GM03348 (cell line): Measurements from ENCODE around the gene FRRS1L.

Experiments
- DNase-seq: peaks from one replicate; pipeline ENCODE4 v3.0.0; 2012; ENCODE audit warnings: low spot score

FRRS1L gene, protein sequence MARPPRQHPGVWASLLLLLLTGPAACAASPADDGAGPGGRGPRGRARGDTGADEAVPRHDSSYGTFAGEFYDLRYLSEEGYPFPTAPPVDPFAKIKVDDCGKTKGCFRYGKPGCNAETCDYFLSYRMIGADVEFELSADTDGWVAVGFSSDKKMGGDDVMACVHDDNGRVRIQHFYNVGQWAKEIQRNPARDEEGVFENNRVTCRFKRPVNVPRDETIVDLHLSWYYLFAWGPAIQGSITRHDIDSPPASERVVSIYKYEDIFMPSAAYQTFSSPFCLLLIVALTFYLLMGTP

DNA sequence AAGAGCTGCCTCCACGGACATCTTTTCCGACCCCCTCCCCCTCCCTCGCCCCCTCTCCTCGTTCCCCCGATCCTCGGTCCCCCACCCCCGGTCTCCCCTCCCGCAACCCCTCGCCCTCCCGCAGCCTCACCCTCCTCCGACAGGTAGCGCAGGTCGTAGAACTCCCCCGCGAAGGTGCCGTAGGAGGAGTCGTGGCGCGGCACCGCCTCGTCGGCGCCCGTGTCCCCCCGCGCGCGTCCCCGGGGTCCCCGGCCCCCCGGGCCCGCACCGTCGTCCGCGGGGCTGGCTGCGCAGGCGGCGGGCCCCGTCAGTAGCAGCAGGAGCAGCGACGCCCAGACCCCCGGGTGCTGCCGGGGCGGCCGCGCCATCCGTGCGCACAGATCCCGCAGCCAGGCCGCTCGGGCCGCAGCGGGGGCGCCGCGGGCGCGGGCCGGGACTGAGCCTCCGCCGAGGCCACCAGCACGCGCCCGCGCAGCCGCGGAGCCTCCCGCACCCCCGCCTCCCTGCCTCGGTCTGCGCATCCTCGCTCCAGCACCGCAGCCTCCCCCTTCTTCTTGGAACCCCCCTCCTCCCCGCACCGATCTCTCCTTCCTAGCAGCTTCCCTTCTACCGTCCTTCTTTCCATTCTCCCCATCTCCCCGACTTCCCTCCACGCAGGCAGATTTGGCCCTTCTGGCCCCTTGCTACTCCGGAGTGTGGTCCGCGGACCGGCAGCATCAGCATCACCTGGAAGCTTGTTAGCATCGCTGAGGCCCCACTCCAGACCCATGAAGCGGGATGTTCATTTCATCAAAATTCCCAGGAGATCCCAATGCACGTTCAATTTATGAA lies at the start of gene FRRS1L:
FRRS1L (minus strand) TSS at position 479 of the 831 bp plus-strand sequence; CDS start at position 368, 111 bp downstream.
- DNase-seq: peak; percentile 57

DNA sequence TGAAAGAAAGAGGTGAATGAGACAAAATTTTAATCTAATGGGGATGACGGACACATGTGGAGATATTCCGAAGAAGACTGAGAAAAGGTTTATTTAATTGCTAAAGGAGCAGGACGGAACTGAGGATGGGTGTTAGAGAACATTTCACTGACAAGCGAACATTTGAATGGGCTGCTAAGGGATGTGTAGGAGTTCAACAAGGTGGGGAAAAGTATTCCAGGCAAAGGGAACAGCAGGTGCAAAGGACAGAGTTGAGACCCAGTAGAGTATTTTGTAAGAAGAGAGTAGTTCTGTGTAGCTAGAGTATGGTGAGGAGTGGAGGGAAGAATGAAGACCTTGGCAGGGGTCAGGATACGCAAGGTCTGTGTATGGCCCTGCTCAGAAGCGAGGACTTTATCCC lies 47.4 kb upstream of the FRRS1L start:
- no peak for DNase-seq

DNA sequence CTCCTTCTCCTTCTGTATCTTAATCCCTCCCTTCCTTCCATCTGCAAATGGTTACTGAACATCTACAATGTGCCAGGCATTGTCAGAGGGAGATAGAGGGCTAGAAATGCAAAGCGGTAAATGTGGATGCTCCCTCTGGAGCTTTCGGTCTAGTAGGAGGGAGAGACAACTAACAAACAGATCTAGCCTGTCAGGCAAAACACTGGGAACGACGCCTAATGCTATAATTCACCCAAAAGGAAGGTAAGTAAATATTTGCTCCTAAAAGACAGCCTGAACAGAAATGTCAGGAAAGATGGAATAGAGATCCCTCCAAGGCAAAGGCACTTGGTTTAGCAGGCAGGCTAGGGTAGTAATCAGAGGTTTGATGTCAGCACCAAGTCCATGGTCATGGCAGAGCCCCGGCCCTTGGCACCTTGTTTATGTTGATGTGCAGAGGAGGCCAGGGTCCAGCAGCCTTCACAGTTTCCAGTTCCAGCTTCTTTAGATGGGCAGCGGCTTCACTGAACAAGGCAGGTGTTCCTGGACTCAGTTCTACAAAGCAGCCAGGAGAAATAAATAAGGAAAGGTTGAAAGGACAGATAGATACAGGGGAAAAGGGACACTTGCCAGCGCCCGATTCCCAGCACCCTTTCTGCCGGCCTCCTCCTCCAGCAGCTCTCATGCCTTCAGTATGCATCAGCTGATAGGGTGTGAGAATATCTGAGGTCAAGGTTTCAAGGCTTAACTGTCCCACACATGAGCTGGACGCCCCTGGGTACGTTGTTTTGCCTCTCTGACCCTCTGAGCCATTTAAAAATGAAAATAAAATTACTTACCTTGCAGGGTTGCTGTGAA lies 46.5 kb upstream of the FRRS1L start:
- no peak for DNase-seq

DNA sequence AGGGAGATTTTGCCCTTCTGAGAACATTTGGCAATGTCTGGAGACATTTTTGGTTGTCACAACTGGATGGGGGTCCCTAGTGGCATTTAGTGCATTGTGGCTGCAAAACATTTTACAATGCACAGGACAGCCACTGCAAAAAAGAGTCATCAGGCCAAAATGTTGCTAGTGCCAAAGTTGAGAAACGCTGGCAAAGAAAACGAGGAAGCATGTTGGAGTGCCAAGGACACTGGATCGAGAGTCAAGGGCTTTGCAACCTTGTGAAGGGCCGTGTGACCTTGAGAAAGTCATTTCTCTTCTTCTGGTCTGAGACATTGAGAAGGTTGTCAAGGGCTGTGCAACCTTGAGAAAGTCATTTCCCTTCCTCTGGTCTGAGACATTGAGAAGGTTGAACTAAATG lies 45.7 kb upstream of the FRRS1L start:
- DNase-seq: no peak

DNA sequence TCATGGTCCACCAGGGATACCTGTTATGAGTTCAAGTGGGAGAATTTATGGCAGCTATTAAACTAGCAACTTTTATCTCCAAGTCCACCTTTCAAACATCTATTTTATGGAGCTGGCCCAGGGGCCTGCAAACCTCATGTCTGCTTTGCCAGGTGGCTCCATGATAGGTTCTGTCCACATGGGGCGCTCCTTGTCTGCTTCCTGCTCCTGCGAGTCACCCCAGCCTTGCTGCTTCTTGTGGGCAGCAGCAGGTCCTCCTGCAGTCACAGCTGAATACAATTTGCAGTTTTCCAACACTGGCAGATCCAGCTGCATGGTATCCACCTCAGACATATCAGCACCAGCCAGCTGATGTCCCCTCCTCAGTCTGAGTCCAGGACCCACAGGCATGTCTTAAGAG lies 39.6 kb upstream of the FRRS1L start:
- DNase-seq: no peak

DNA sequence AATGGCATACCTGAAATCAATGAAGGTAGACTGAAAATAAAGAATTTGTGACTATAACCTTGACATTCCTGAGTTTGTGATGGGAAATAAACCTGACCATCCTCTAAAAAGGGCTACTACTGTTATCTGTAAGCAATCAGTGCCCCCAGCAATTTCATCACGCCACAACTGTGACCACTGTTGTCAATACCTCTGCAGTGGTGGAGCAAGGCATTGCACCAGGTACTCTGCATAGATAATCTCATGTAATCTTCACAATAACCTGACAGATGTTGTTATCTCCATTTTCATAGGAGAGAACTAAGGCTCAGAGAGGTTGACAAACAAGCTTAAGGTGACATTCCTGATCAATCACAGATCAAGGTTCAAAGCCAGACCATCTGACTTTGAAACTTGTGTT lies 38.5 kb upstream of the FRRS1L start:
- no peak for DNase-seq

DNA sequence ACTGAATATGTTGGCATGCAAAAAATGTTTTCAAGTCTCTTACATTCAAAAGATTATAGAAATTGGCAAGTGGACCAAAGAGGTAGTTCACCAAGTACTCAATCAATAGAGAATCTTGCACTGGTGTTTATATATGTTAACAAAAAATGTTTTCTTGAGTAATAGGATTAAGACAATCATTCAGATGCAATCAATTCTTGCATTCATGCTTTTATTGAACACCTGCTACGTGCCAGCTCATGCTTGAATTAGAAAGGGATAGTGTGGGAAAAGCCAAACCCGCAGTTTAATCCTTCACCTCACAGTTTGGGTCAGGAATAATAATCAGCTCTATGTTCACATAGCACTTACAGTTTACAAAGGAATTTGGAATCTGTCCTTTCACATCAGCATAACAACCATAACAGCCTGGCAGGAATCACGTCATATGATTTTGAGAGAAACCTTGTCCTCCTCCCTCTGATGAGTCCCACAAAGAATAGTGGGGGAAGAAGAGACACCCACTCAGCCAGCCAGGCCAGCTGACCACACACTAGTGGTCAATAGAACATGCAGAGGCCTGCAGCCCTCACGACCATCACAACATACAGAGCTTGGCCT lies 36.8 kb upstream of the FRRS1L start:
- no peak for DNase-seq

DNA sequence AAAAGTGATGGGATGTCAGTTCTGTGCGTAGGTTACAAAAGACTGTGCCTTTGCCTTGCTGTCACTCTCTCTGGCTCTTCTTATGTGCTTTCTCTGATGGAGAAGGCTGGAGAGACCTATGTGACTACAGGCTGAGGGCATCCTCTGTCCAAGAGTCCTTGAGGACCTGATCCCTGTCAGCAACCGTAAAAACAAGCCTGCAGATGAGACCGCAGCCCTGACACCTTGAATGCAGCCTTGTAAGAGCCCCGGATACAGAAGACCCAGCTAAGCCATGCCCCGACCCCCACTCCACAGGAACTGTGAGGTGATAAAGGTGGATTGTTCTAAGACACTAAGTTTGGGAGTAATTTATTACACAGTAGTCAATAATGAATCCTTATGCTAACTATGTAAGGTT lies 32.6 kb upstream of the FRRS1L start:
- DNase-seq: no peak

DNA sequence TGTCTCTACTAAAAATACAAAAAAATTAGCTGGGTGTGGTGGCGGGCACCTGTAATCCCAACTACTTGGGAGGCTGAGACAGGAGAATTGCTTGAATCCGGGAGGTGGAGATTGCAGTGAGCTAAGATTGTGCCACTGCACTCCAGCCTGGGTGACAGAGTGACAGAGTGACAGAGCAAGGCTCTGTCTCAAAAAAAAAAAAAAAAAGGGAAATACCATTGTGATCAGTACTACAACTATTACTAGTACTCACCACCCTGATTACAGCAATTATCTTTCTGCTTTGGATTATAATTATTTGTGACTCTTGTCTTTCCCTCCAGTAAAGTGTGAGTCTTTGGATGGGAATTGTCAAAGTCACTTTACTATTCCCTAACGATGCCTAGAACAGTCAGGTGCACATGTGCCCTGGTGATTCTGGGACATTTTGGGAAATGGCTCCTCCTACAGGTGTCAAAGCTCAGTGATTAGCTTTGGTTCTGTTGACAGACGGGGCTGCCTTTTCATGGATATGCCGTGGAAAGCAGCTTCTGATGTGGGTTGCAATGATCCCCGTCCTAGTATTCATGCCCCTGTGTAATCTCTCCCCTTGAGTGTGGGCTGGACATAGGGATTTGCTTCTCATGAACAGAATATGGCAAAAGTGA lies 31.8 kb upstream of the FRRS1L start:
- DNase-seq: no peak

DNA sequence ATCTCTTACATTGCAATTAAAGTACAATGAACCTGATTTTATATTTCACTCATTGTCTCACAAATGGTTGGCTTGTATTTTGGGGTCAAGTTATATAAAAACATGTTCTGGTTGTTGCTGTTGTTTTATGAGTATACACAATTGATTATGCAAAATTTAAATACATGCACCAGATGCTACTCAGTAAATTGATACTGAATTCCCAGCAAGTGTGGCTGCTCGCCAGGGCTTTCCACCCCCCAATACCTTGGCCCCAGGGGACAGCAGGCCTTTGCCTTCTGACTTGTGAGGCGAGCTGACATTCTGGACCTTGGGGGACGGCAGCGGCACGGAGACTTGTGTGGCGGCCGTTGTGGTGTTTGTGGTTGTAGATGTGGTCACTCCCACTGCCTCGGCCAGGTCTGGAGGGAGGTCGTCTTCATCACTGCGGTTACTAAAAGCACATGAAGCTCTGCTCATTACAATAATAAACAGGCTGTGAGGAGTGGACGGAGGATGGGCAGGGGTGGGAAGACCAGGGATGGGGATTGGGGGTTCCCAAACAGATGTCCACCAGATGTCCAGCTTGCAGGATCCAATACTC lies 27.0 kb upstream of the FRRS1L start:
- DNase-seq: no peak

DNA sequence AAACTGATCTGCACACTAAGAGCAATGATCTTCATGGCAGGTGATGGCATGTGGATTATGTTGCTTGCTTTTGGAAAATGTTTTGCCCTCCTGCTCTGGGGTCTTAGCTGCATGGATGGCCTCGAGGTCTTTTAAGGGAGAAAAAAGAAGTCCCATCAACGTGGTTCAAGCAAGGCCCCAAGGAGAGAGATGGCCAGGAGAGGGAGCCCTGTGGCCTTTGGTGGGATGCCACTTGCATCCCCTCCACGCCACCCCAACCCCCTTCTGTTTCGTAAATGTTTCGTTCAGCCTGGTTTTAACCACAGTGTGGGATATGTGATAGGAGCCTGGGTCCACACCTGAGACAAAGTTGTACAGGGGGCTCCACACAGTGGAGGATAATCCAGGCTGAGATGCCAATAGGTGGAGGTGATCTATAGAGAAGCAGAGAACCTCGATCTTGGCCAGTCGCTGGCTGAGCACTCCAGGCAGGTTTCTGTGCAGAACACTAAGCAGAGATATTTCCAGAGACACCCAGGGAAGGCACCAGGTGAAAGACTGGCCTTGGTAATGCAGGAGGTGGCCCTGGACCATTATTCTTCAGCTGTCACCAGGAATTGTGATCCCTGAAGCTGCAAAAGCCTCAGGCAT lies 25.8 kb upstream of the FRRS1L start:
- no peak for DNase-seq

DNA sequence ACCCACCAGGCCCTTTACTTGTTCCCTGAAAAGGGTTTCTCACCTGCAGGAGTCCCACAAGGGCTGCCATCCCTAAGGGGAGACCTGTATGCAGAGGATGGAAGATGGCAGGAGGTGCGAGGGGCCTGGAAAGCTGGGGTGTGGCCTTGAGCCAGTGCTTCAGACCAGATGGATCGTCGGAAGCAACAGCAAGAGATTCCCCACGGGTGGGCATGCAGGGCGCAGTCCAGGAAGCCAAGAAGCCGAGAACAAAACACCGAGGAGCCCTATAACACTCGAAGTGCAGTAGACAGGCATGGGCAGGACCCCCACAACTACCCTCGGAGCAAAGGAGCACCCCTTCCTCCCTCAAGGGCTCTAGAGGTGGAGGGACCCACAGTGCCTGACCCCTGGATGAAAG lies 24.7 kb upstream of the FRRS1L start:
- no peak for DNase-seq

DNA sequence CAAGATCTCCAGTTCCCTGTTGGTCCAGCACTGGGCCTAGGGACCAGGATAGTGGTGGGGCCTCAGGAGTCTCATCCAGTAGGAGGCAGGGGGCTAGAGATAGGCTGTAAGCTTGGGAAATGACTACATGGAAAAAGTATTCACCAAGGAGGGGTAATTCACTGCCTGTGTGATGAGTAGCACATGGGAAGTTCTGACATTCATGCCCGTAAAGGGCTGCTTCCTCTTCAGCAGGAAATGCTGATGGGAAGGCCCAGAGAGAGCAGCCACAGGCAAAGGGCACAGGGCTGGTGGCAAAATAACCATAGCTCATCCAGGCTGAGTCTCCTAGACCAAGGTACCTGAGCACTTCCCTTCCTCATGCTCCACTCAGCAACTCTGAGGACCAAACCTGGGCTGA lies 23.1 kb upstream of the FRRS1L start:
- DNase-seq: no peak

DNA sequence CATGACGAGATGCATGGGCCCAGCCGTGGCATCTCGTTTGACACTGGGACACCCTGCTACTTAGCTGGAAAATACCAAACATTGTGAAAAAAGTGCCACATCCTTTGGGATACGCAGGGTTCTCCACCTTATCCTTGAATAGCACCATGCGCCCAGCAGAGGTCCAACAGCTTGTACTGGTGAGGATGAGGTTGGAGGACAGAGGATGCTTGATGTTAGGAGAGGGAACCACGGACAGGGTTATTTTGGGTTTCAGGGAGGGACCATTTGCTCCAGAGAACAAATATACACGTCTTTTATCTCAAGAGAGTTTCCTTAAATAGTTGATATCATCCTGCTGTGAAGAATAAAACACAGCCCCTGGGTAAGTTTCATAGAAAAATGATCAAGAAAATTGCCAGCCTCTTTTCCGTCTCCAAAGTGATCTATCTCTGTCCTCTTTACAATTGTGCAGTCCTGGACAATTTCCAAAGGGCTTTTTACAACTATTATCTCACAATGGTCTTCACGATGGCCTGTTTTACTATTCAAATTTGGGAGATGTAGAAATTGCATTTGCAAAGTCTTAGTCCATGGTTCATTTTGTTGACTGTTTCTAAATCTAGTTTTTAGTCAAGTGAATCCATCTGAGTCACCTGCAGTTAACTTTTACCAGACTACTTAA lies 19.9 kb upstream of the FRRS1L start:
- DNase-seq: no peak

DNA sequence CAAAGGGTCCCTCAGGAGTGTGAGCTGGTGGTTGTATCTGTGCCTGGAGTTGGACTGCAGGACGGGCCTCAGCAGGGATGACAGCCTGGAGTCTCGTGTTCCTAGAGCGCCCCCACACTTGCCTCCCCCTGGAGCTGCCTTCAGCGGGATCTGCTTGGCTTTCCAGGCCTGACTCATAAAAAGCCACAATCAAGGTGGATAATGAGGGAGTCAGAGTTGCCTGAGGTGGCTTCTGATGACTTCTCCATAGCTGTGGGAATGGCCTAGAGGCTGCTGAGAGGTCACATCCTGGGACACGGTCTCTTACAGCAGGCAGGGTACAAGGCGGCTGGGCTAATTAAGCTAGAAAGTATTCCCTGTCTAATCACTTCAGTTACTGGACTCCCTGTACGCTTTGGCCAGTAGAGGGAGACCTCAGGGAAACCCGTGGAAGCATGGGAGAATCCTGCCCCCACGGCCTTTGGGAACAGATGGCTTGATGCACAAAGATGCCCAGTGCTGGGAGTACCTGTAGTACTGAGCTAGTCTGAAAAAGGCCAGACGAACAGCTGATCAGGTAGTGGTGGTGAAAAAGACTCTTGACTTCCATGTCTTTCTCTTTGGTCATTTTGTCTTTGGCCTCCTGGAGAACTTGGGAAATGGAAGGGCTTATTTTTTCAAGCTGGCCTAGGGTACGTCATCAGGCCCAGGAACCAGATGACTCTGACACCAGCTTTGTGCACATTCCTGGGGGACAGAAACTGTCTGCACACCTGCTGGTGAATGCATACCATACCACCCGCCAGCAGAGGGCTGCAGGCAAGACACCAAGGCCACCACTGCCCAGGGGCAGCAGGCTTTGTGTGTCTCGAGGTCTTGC lies 16.1 kb upstream of the FRRS1L start:
- DNase-seq: peak; percentile 67

DNA sequence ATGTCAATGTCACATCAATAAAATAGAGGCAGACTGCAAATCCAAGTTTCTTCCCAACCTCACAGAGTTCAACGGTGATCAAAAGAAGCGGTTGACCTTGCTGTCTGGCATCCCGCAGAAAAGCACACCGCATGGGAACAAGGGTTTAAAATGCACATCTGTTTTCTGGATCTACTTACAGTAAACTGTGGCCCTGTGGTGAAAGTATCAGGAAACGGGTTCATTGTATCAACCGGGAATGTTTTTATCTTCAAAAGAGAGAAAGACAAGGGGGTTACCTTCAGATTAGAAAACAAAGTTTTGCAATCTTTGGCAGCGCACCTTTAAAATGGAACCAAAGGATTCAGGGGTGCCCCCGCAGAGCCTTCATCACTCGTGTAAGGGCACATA lies 15.5 kb upstream of the FRRS1L start:
- DNase-seq: no peak

DNA sequence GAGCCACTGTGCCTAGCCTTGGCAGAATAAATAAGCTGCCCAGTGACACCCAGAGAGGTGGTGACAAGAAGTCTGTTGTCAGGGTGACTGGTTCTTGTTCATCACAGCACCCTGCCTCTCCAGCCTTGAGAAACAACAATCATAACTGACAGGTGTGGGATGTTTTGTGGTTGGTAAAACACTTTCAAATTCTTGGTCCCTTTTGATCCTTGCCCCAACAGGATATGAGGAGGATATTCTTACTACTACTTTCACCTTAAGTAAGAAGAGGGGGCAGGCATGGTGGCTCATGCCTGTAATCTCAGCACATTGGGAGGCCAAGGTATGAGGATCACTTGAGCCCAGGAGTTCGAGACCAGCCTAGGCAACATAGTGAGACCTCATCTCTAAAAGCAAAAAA lies 14.2 kb upstream of the FRRS1L start:
- no peak for DNase-seq

DNA sequence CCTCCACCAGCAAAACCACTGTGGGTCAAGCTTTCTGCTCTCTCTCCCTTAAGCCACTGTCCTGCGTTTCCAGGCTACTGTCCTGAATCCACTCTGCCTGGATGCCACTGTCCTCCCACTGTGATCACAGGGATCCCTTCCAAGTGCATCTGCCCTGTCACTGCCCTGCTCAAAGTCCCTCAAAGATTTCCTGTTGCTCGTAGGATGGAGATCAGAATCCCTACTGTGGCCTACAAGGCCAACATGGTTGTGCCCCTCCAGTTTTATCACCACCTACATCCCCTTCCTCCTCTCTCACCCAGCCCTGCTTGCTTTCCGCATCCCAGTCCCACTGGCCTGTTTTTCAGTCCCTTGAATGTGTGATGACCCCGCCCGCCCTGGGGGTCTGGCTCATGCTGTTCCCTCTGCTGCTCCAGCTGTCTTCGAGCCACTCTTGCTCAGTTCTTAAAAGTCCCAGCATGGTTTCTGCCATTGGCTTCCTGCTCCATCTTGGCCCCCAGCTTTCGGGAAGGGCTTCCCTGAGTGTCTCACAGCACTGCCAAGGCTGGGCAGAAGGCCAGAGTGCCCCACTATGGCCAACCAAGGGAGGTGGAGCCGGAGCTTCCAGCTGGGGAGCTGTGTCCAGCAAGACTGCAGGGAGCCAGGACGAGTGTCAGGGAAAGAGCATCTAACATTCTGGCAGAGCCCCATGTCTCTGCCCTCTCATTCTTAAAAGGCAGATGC lies 12.9 kb upstream of the FRRS1L start:
- no peak for DNase-seq

DNA sequence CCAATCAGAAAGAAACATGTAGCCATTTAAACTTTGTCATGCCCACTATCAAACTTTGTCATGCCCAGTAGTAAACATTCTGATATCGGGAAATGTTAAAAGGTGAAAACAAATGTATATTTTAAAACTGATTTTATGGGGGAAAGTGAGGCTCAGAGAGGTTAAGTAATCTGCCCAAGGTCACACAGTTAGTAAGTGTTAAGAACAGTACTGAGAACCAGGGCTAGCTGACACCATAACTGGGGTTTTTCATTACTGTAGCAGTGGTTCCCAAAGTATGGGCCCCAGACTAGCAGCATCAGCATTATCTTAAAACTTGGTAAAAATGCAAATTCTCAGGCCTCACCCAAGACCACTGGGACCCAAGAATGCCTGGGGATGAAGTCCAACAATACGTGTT lies 9.9 kb upstream of the FRRS1L start:
- no peak for DNase-seq
